Liver (tissue), 3 donors: ENCODE data around the gene NR5A1.

ENCODE experiments used
- CTCF ChIP-seq: fragments of 150-350 bp; IDR thresholded peaks from 2 replicates; pipeline ENCODE4 v1.5.1; 2017; ENCODE audit warnings: improper control_type of control experiment, low read depth, low read length; ENCODE audit not compliant: missing input control
- GABPA ChIP-seq, 2 donors: IDR thresholded peaks in 1 of 2; conservative IDR thresholded peaks in 1 of 2; 2 replicates each; pipeline ENCODE4 v1.6.1; 2016; ENCODE audit warnings: antibody characterized with exemption in 2 of 2, mild to moderate bottlenecking in 1 of 2, moderate library complexity in 1 of 2
- donor health status: healthy.
- donor health status: healthy.

- TF ChIP-seq CTCF (no peak), GABPA (IDR thresholded peaks at IDR 0.05 in 1 of 2, conservative IDR thresholded peaks at IDR 0.05 in 1 of 2) (no peak)
These were observed 23.0 kb upstream of the NR5A1 start for GRCh38 chr9:124530246-124530645.
